ENCODE results near the gene SLC35E2B. TPM values are rescaled to one million over a fixed set of nuclear protein-coding genes. Genes with fewer than 3 reads are reported as not detected.
"Not testable (repeated sequence)": the region's sequence is repeated elsewhere in the genome, so short reads cannot be mapped to it uniquely, and the experiment has no call there.

Gene SLC35E2B
- total RNA-seq, 2 donors from 2014 or later: 32.8 to 34.6 TPM

DNA sequence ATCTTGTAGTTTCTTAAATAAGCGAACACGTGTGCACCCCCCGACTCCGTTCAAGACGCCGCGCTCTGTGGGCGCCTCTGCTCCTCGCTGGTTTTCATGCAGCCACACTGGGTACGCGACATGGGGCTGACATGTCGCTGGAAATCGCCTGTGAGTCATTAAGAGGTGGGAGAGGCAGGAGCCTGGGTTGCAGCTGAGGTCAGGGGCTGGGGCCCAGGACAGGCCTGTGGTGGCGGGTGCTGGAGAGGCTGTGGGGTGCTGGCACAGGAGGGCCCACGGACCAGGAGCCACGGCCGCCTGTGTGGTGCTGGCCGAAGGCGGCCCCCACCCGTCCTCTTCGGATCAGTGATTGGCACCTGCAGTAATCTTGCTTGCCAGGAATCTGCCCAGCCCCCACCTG lies 17.8 kb downstream of the SLC35E2B start:
- Mint-ChIP-seq H3K4me1 (ENCODE audit: low read depth in 2 of 2) (peaks cover 11 to 12% of the 10 kb centered on the region in 2 donors), H3K27ac (peak overlapping the region in 1 of 2 donors; percentile 70)
- ATAC-seq; H3K27me3 Mint-ChIP-seq; DNase-seq (ENCODE audit: low spot score); H3K36me3 Mint-ChIP-seq; H3K4me3 Mint-ChIP-seq; H3K9me3 Mint-ChIP-seq: not testable (repeated sequence)

DNA sequence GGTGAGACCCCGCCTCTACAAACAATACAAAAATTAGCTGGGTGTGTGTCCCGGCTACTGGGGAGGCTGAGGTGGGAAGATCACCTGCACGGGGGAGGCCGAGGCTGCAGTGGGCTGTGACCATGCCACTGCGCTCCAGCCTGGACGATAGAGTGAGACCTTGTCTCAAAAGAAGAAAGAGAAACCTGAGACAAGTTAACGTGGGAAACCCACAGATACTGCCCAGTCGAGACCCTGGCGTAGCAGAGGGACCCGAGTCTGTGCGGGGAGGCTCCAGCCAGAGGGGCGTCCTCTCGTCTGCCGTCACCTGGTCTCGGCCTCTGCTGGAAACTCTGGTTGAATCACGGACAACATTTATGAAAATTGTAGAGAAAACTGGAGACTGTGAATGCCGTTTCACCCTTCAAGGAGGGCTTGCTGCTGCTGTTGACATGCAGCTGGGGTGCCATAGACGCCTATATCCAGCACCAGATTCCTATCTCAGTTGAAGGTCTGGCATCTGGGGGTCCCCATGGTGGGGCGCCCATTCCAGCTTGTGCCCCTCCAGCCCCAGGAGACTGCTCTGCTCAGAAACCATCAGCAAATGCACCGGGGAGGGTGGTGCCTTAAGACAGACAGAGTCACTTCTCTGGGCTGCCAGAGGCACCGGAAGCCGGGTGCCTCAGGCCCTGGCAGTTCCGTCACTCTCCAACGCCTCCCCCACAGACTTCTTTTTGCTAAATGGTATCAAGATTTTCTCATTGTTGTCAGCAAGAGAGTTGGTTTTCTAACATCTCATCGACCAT lies 20.2 kb downstream of the SLC35E2B start:
- H3K4me3 Mint-ChIP-seq: no peak overlapping the region
- H3K27ac Mint-ChIP-seq: no peak overlapping the region
- H3K27me3 Mint-ChIP-seq: no peaks in the 10 kb centered on the region
- no peak for ATAC-seq
- no peaks in the 10 kb centered on the region for H3K4me1 Mint-ChIP-seq (ENCODE audit: low read depth in 2 of 2)
- H3K9me3 Mint-ChIP-seq: no peaks in the 10 kb centered on the region
- H3K36me3 Mint-ChIP-seq: peaks cover 3% of the 10 kb centered on the region
- DNase-seq (ENCODE audit: low spot score): no peak

DNA sequence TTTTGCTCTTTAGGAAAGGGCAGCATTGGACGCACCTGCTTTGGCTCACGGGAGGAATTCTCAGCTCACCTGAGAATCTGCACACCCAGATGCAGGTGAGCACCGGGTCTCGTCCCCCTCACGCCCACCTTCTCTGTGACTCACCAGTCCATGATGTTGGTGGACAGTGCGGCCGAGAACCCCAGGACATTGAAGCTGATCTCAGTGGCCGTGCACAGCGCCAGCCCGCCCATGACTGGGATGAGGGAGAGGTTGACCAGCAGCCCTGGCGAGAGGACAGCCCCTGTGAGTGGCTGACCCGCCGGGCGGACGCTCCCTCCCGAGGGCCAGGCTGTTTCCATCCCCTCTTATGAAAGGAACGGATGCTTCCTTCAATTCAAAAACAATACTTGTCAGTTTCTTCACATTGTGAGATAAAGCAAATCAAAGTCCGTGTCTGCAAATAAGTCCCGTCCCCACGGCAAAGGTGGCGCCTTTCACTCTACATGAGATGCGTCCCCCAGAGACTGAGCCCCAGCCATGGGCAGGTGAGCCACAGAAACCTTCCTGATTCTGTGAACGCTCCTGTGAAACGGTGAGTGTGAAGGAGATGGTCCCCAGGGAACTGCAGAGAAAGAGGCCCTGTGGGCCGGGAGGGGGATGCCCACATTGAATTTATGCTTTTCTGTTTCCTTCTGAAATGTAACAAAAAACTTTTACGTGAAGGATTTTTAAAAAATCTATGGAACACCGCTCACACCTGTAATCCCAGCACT lies 21.1 kb downstream of the SLC35E2B start:
- Mint-ChIP-seq H3K4me3 (no peak overlapping the region), H3K9me3 (no peaks in the 10 kb centered on the region), H3K27ac (no peak overlapping the region), H3K36me3 (peaks cover 4% of the 10 kb centered on the region), H3K27me3 (no peaks in the 10 kb centered on the region), H3K4me1 (ENCODE audit: low read depth in 2 of 2) (no peaks in the 10 kb centered on the region)
- DNase-seq (ENCODE audit: low spot score) (no peak), ATAC-seq (no peak)

DNA sequence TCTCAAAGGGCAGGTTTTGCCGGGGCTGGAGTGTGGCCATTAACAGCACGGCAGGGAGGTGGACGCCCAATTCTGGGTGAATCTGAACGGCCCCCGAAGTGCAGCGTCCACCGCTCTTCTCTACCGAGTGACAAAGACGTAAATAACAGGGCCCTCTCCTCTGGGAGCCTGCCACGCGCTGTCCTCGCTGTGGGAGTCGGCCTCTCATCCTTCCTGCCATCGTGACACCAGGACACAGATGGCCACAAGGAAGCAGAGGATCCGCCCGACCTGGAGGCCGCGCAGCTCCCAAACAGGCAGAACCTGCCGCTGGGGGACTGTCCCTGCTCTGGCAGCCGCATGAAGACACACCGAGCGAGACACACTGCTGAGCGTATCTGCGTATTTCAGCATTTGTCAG lies 21.7 kb downstream of the SLC35E2B start:
- Mint-ChIP-seq H3K4me3 (no peak overlapping the region), H3K36me3 (peaks cover 4% of the 10 kb centered on the region), H3K9me3 (no peaks in the 10 kb centered on the region), H3K27ac (no peak overlapping the region), H3K4me1 (ENCODE audit: low read depth in 2 of 2) (no peaks in the 10 kb centered on the region), H3K27me3 (no peaks in the 10 kb centered on the region)
- no peak for DNase-seq (ENCODE audit: low spot score)
- ATAC-seq: no peak

DNA sequence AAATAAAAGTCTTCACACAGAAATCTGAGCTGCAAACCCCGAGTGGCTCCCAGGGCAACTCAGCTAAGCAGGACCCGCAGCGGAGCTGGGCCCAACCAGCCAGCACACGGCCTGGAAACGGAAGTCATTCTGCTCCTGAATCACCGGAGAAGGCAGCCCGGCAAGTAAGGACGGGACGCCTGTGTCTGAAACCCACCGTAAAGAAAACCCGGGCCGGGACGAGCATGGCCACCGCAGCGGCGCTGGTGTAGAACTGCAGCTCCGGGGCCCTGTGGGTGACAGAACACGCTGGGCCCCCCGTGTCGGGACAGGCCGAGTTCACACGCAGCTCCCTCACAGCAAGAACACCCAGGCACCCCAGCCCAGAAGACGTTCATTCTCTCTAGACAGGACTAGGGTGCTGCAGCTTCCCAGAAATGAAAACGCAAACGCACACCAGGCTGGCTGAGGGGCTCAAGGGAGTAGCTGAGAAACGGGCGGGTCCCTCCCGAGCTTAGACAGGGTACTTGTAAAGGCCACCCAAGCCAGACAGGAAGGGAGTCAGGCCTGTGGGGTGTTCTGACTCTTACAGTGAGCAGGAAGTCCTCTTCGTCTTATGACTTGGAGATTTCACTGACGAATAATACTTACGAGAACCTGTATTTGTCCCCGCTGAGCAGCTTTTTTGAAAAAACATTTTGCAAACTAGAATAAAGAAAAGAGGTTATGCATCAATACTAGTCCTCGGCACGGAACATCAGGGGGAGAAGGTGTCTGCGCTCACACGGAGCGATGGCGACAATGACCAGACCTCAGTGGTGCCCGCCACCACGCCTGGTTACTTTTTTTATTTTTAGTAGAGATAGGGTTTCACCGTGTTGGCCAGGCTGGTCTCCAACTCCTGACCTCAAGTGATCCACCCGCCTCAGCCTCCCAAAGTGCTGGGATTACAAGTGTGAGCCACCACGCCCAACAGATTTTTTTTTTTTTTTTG lies 22.8 kb downstream of the SLC35E2B start:
- DNase-seq (ENCODE audit: low spot score) (no peak), ATAC-seq (no peak)
- H3K4me3 Mint-ChIP-seq: no peak overlapping the region
- no peak overlapping the region for H3K27ac Mint-ChIP-seq
- H3K9me3 Mint-ChIP-seq: no peaks in the 10 kb centered on the region
- no peaks in the 10 kb centered on the region for H3K4me1 Mint-ChIP-seq (ENCODE audit: low read depth in 2 of 2)
- H3K27me3 Mint-ChIP-seq: no peaks in the 10 kb centered on the region
- H3K36me3 Mint-ChIP-seq: peaks cover 4% of the 10 kb centered on the region

DNA sequence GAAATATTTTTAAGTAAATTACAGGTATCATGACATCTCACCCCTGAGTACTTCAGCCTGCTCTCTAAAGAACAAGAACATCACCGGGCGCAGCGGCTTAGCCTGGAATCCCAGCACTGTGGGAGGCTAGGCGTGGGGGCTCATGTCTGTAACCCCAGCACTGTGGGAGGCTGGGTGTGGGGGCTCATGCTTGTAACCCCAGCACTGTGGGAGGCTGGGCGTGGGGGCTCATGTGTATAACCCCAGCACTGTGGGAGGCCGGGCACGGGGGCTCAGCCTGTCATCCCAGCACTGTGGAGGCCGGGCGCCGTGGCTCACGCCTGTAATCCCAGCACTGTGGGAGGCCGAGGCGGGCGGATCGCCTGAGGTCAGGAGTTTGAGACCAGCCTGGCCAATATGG lies 26.1 kb downstream of the SLC35E2B start:
- Mint-ChIP-seq H3K4me3 (no peak overlapping the region), H3K9me3 (no peaks in the 10 kb centered on the region), H3K36me3 (peaks cover 4% of the 10 kb centered on the region), H3K27ac (no peak overlapping the region), H3K27me3 (no peaks in the 10 kb centered on the region), H3K4me1 (ENCODE audit: low read depth in 2 of 2) (no peaks in the 10 kb centered on the region)
- ATAC-seq: no peak
- DNase-seq (ENCODE audit: low spot score): no peak

DNA sequence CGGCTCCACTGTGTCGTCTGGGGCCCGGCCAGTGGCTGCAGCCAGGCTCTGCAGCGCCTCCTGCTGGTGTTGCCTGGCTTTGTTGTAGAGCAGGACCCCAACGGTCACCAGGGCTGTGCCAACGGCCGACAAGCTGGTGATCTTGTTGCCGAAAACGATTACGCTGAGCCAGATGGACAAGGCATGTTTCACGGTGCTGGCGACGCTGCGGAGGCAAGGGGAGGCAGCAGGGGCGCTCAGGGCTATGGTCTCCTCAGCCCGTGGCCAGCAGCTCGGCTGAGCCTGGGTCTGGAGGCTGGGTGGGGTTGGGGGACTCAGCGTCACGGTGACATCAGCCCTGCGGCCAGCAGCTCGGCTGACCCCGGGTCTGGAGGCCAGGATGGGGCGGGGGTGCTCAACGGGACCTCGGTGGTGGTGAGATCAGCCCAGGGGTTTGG lies 26.8 kb downstream of the SLC35E2B start:
- no peak overlapping the region for H3K27ac Mint-ChIP-seq
- no peak overlapping the region for H3K4me3 Mint-ChIP-seq
- H3K36me3 Mint-ChIP-seq: peaks cover 4% of the 10 kb centered on the region
- DNase-seq (ENCODE audit: low spot score) (no peak), ATAC-seq (peak; percentile 34 to 57)
- H3K9me3 Mint-ChIP-seq: no peaks in the 10 kb centered on the region
- H3K4me1 Mint-ChIP-seq (ENCODE audit: low read depth in 2 of 2): no peaks in the 10 kb centered on the region
- no peaks in the 10 kb centered on the region for H3K27me3 Mint-ChIP-seq

DNA sequence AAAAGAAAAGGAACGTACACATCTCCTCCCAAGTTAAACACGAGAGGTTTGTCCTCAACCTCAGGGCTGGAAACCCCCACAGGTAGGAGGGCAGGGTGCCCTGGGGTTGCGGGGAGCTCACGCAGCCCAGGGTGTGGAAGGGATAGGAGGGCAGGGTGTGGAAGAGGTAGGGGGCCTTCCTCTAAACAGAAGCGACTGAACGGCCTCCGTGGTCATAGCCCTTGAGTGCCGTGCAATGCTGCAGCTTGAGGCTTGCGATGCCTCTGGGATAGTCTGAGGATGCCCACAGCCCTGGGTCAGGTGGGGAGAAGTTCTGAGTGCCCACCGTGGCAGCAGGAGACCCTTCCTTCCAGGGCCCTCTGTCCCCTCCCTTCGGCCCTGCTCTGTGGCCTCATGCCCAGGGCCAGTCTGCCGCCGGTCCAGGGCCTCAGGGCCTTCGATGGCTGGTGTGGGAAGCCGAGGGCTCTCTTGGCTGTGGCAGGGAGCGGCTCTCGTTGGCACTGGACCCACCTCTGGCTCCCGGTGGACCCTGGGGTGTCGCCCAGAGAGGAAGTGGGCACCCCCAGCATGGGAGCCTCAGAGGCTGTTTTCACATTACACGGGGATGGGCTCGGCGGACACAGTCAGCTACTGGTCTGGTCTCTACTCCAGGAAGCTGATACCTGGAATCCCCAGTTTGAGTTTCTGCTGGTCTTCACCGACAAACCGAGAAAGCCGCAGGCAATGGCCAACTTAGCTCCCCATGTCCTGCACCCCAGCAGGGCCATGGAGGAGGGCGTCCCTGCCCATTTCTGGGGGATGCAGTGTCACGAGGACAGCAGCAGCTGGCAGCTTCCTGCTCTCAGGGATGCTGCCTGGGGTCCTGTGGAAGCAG lies 27.4 kb downstream of the SLC35E2B start:
- no peaks in the 10 kb centered on the region for H3K4me1 Mint-ChIP-seq (ENCODE audit: low read depth in 2 of 2)
- H3K9me3 Mint-ChIP-seq: no peaks in the 10 kb centered on the region
- peaks cover 4% of the 10 kb centered on the region for H3K36me3 Mint-ChIP-seq
- H3K4me3 Mint-ChIP-seq: no peak overlapping the region
- no peak overlapping the region for H3K27ac Mint-ChIP-seq
- no peak for DNase-seq (ENCODE audit: low spot score)
- ATAC-seq: no peak
- no peaks in the 10 kb centered on the region for H3K27me3 Mint-ChIP-seq

DNA sequence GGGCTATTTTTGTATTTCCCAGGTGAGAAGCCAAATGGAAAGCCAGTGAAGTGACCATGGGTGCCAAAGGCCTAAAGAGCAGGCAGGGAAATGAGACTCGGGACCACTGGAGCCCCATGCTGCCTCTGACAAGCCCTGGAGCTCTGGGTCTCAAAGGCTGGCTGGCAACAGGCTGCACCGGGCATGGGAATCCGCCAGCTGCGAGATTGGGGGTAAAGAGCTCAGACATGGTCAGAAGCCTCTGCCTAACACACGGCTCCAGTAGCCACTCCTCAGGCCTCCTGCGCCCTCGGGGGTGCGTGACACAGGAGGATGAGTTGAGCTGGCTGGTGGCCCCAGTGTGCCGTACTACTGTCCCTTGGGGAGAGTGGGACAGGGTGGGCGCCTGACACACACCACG lies 28.3 kb downstream of the SLC35E2B start:
- H3K36me3 Mint-ChIP-seq; H3K9me3 Mint-ChIP-seq; H3K4me1 Mint-ChIP-seq (ENCODE audit: low read depth in 2 of 2); H3K27ac Mint-ChIP-seq; DNase-seq (ENCODE audit: low spot score); H3K4me3 Mint-ChIP-seq; H3K27me3 Mint-ChIP-seq; ATAC-seq: not testable (repeated sequence)

DNA sequence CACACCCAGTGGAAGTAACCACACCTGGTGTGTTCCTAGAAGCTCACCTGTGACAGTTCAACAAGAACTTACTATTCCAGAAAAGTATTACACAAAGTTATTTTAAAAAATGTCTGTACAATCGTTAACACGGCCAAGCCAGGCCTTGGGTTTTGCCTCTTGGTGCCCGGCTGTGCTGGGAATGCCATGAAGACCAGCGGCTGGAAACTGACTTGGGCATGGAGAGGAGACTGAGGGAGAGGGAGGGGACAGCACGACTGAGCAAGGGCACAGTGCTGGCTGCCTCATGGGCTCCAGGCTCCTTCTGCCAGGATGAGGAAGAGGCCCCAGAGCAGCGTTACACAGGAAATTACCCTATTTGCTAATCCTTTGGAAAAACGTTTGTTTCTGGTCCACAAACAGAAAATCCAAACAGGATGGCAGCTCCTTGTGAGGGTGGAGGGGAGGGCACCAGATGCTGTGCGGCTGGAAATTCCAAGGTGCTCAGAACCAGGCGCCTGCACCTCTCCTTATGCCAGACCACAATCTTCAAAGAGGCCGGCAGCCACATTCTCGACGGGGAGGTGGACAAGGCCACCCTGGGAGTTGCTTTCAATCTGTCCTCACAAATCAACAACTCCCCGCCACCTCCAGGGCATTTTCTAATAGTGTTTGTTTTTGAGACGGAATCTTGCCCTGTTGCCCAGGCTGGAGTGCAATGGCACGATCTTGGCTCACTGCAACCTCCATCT lies 29.6 kb downstream of the SLC35E2B start:
- H3K27me3 Mint-ChIP-seq; H3K9me3 Mint-ChIP-seq; H3K36me3 Mint-ChIP-seq; DNase-seq (ENCODE audit: low spot score); H3K4me3 Mint-ChIP-seq; H3K27ac Mint-ChIP-seq; H3K4me1 Mint-ChIP-seq (ENCODE audit: low read depth in 2 of 2); ATAC-seq: not testable (repeated sequence)

DNA sequence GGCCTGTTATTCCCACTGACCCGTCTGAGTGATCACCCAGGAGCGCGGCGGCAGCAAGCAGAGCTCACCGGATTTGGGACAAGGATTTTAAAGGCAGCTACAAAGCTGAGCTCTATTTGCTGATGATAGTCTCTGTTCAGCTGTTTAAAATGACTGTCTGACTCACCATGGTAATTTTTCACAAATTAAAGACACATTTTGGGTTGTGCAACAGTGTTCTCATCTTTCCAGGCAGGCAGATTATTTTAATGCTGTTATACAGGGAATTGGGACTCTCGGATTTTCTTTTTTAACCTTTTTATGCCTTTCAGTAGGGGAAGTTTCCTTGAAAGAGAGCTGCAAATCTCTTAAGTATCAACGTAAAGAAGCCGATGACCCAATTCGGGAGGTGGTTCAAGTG lies 30.2 kb downstream of the SLC35E2B start:
- H3K9me3 Mint-ChIP-seq; H3K4me1 Mint-ChIP-seq (ENCODE audit: low read depth in 2 of 2); H3K27me3 Mint-ChIP-seq; ATAC-seq; H3K4me3 Mint-ChIP-seq; H3K27ac Mint-ChIP-seq; H3K36me3 Mint-ChIP-seq; DNase-seq (ENCODE audit: low spot score): not testable (repeated sequence)

All from natural killer cell treated with Interleukin-12 subunit alpha and Interleukin-12 subunit beta and Interleukin-15 and Interleukin-18, amount 100 ng/mL, for 72 hours (primary cell).